NB4 (cell line): ENCODE data around the gene DLX3.
"Not testable (repeated sequence)": the region's sequence is repeated elsewhere in the genome, so short reads cannot be mapped to it uniquely, and the experiment has no call there.

Source experiments
- DNase-seq: peaks from one replicate; pipeline ENCODE4 v3.0.0; 2010; ENCODE audit warnings: low read depth
- H3K4me3 ChIP-seq: one replicate; pipeline ENCODE4 v1.5.1; 2011; ENCODE audit warnings: mild to moderate bottlenecking, low read depth, low read length, moderate library complexity
- CTCF ChIP-seq: IDR thresholded peaks from one replicate; pipeline ENCODE4 v1.5.1; 2012; ENCODE audit warnings: low read depth, low read length
- MYC ChIP-seq: IDR thresholded peaks from 2 replicates; pipeline ENCODE4 v1.6.1; 2011; ENCODE audit warnings: low read depth, low read length
- POLR2A ChIP-seq: IDR thresholded peaks from 2 replicates; pipeline ENCODE4 v1.6.1; 2011; ENCODE audit warnings: mild to moderate bottlenecking; ENCODE audit not compliant: insufficient read length; ENCODE audit errors: extremely low read depth
- TF ChIP-seq, protein P1 (sequence below): IDR thresholded peaks from 2 replicates; pipeline ENCODE4 v1.6.1; 2011; ENCODE audit warnings: low read depth, low read length

The DLX3 gene

GRCh38 chr17:49995055-49995738 lies at the start of gene DLX3:
Gene DLX3 (minus strand): TSS chr17:49995224. CDS start chr17:49994998, 226 bp downstream.
- DNase-seq, result peak; percentile 85
- TF ChIP-seq CTCF (no peak), MYC (0 out of 2 replicates have a peak, but pooled peaks have one; percentile 14), POLR2A (no peak)
- TF ChIP-seq, protein P1, sequence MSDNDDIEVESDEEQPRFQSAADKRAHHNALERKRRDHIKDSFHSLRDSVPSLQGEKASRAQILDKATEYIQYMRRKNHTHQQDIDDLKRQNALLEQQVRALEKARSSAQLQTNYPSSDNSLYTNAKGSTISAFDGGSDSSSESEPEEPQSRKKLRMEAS, result no peak
- H3K4me3 ChIP-seq, result no peak within 1 kb of the TSS

GRCh38 chr17:50044483-50044882 lies 49.5 kb upstream of the DLX3 start:
- no peak overlapping the region for H3K4me3 ChIP-seq
- DNase-seq, result no peak
- TF ChIP-seq POLR2A (no peak), CTCF (no peak), MYC (no peak)
- TF ChIP-seq, protein P1, result no peak

- no peak overlapping the region for H3K4me3 ChIP-seq
- no peak for TF ChIP-seq CTCF
- TF ChIP-seq, protein P1, result no peak
- no peak for TF ChIP-seq POLR2A
- no peak for TF ChIP-seq MYC
- no peak for DNase-seq
Measured at GRCh38 chr17:50043290-50044148, 48.5 kb upstream of the DLX3 start.

GRCh38 chr17:50042211-50042610 lies 47.2 kb upstream of the DLX3 start:
- TF ChIP-seq CTCF (no peak), MYC (no peak), POLR2A (no peak)
- TF ChIP-seq, protein P1, result no peak
- H3K4me3 ChIP-seq, result no peak overlapping the region

GRCh38 chr17:50040496-50040895 lies 45.5 kb upstream of the DLX3 start:
- not testable (repeated sequence) for DNase-seq, H3K4me3 ChIP-seq

More at GRCh38 chr17:50042211-50042610, 47.2 kb upstream of the DLX3 start:
- no peak for DNase-seq

DNA sequence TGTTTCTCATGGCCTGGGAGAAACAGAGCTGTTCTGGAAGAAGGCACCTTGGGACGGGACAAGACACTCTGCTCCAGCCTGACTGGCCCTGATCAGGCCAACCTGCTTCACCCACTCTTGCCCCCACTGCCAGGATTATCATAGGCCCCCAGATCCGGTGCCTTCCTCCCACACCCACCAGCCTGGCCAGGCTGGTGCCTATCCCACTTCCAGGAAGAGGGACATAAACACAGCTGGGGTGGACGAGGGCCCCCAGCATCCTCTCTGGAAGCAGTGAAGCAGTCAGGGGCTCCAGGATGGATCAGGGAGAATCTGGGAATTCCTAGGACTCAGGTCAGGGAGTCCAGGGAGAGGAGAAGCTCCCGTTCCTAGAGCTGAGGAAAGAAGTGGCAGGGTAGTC lies 44.0 kb upstream of the DLX3 start:
- no peak for DNase-seq
- H3K4me3 ChIP-seq, result no peak overlapping the region
- TF ChIP-seq, protein P1, result no peak
- TF ChIP-seq POLR2A, result no peak
- no peak for TF ChIP-seq CTCF
- no peak for TF ChIP-seq MYC
